GM10248 (cell line): ENCODE results near the gene PPM1M.

Experiments
- CTCF ChIA-PET: fragments of 300-600 bp; sonication (Branson Sonifier 250); formaldehyde crosslinking; extraction: SDS; loops from one replicate; lab custom pipeline; 2021; ENCODE audit warnings: antibody characterized with exemption; lab: Yijun Ruan, JAX
- POLR2A ChIA-PET: fragments of 350-650 bp; sonication (Branson Sonifier 250); formaldehyde crosslinking; extraction: SDS; loops from one replicate; lab custom pipeline; 2020; ENCODE audit warnings: antibody characterized with exemption; lab: Yijun Ruan, JAX
- DNase-seq: peaks from one replicate; pipeline ENCODE4 v3.0.0; 2012; ENCODE audit errors: extremely low spot score
- TF ChIP-seq, protein P1 (sequence below): IDR thresholded peaks from 2 replicates; pipeline ENCODE4 v1.5.1; 2012; ENCODE audit warnings: mild to moderate bottlenecking, low read depth; ENCODE audit errors: extremely low read depth, missing control alignments, control extremely low read depth

Gene PPM1M

GRCh38 chr3:52289338-52289746, 43.8 kb downstream of the PPM1M start:
- TF ChIP-seq, protein P1, sequence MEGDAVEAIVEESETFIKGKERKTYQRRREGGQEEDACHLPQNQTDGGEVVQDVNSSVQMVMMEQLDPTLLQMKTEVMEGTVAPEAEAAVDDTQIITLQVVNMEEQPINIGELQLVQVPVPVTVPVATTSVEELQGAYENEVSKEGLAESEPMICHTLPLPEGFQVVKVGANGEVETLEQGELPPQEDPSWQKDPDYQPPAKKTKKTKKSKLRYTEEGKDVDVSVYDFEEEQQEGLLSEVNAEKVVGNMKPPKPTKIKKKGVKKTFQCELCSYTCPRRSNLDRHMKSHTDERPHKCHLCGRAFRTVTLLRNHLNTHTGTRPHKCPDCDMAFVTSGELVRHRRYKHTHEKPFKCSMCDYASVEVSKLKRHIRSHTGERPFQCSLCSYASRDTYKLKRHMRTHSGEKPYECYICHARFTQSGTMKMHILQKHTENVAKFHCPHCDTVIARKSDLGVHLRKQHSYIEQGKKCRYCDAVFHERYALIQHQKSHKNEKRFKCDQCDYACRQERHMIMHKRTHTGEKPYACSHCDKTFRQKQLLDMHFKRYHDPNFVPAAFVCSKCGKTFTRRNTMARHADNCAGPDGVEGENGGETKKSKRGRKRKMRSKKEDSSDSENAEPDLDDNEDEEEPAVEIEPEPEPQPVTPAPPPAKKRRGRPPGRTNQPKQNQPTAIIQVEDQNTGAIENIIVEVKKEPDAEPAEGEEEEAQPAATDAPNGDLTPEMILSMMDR, result no peak
- CTCF ChIA-PET, result interaction anchor here (1.0 to 18.3 kb wide), 10 partner anchors 8 to 157 kb away, joined by 3 to 290 read pairs (median 6); partner anchors contain the start of genes SEMA3G and WDR82
- POLR2A ChIA-PET, result interaction anchor here (1.3 to 1.5 kb wide), 2 partner anchors 11 to 12 kb away, joined by 3 to 4 read pairs; partner anchors contain the start of gene WDR82
- no peak for DNase-seq

DNA sequence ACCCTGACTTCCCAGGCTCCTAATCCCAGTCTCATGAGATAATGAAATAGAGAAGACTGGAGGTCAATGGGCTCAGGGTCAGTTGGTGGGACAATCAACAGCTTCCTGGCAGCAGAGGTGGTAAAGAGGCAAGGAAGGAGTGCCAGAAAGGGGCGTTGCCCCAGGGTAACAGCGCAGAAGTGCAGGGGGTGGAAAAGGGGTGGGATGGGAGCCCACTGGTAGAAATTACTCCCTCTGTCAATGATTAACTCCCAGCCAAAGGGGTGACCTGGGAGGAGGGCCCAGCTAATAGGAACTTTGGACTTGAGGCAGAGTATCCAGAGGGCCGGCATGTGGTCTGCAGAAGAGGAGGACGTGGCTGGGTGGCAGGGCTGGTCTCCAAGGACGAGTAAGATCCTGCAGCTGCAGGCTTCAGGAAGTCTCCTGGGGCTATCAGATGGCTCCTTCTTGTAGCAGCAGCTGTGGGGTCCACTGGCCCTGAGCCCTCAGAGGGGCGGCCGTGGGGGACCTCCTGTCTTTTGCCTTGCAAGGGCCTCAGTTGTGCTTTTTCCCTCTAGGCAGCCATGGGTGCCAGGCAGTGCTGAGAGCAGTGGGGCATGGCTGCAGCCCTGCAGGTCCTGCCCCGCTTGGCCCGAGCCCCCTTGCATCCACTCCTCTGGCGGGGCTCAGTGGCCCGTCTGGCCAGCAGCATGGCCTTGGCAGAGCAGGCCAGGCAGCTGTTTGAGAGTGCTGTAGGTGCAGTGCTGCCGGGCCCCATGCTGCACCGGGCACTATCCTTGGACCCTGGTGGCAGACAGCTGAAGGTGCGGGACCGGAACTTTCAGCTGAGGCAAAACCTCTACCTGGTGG, 44.4 kb downstream of the PPM1M start:
- TF ChIP-seq, protein P1, result no peak
- no peak for DNase-seq
- POLR2A ChIA-PET, result interaction anchor here (1.5 kb wide), 1 partner anchor 13 kb away, joined by 4 read pairs; no protein-coding TSS in a partner anchor
- CTCF ChIA-PET, result interaction anchor here (0.9 to 18.3 kb wide), 15 partner anchors 11 to 347 kb away, joined by 3 to 290 read pairs (median 8); partner anchors contain the start of genes SEMA3G and WDR82

DNA sequence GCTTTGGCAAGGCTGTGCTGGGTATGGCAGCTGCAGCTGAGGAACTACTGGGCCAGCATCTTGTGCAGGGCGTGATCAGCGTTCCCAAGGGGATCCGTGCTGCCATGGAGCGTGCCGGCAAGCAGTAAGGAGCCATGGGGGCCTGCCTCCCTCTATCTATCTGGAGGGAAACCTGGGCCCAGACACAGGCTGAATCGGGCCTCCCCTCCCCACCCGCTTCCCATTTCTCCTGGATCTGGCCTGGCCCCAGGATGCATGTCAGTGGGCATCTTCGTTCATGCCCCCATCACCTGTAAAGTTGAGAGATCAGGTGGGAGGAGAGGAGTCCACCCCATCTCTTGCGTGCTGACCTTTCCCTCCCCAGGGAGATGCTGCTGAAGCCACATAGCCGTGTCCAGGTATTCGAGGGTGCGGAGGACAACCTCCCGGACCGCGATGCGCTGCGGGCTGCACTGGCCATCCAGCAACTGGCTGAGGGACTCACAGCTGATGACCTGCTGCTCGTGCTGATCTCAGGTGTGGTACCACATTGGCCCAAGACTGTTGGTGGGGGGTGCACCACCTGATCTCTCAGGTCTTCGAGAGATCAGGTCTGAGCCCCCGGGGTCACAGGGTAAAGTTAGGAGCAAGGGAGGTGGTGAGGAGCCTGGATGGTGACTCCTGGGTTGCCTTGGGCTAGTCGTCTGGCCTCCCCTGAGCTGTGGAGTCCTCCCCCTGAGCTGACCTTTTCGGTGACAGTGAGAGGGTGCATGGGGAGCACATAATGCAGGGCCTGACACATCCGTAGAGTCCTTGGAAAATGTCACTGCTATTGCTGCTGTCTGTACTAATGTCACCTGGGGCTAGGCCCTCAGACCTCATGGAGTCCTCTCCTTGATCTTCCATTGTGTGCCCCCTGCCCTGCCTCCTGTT, 45.3 kb downstream of the PPM1M start:
- TF ChIP-seq, protein P1, result no peak
- no peak for DNase-seq
- POLR2A ChIA-PET, result no interaction called here
- CTCF ChIA-PET, result interaction anchor here (0.8 to 18.3 kb wide), 18 partner anchors 10 to 348 kb away, joined by 3 to 290 read pairs (median 6); partner anchors contain the start of gene SEMA3G

DNA sequence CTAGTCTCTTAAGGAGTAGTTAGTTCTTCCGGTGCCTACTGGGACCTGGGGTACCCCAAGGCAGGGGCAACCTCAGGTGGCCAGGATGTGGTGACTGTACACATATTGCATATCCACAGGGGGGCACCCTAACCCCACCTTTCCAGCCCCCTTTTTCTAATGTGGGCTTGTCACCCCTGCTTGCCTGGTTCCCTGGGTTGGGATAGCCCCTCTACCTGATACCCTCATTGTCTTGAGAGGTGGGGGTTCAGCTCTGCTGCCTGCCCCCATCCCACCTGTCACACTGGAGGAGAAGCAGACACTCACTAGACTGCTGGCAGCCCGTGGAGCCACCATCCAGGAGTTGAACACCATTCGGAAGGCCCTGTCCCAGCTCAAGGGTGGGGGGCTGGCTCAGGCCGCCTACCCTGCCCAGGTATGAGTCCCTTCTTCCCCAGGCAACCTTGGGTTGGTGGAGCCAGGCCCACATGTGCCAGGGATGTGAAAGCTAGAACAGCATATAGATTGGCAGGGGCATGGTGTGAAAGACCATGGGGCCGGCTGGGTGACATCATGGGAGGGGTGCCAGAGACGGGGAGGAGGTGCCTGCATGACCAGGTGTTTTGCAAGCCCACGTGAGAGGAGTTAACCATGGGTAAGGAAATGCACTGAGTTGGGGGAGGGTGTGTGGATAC, 46.1 kb downstream of the PPM1M start:
- ChIA-PET CTCF (interaction anchor here (0.6 to 18.3 kb wide), 21 partner anchors 9 to 155 kb away, joined by 3 to 290 read pairs (median 5); partner anchors contain the start of gene SEMA3G), POLR2A (no interaction called here)
- TF ChIP-seq, protein P1, result peak; percentile 64
- DNase-seq, result peak; percentile 76

DNA sequence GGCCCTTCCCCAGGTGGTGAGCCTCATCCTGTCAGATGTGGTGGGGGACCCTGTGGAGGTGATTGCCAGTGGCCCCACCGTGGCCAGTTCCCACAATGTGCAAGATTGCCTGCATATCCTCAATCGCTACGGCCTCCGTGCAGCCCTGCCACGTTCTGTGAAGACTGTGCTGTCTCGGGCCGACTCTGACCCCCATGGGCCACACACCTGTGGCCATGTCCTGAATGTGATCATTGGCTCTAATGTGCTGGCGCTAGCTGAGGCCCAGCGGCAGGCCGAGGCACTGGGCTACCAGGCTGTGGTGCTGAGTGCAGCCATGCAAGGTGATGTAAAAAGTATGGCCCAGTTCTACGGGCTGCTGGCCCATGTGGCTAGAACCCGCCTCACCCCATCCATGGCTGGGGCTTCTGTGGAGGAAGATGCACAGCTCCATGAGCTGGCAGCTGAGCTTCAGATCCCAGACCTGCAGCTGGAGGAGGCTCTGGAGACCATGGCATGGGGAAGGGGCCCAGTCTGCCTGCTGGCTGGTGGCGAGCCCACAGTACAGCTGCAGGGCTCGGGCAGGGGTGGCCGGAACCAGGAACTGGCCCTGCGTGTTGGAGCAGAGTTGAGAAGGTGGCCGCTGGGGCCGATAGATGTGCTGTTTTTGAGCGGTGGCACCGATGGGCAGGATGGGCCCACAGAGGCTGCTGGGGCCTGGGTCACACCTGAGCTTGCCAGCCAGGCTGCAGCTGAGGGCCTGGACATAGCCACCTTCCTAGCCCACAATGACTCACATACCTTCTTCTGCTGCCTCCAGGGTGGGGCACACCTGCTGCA, 46.9 kb downstream of the PPM1M start:
- no peak for DNase-seq
- ChIA-PET CTCF (interaction anchor here (0.6 to 18.3 kb wide), 20 partner anchors 8 to 154 kb away, joined by 3 to 290 read pairs (median 5); partner anchors contain the start of gene SEMA3G), POLR2A (no interaction called here)
- TF ChIP-seq, protein P1, result no peak
